ENCODE results near the gene VPS13D.

The VPS13D gene

GRCh38 chr1:12406211-12407021 is 176.6 kb downstream of the VPS13D start:
- H3K9me3 ChIP-seq (ENCODE audit: control insufficient read depth, insufficient read depth, low read length), result no peaks in the 10 kb centered on the region
- peaks cover 12% of the 10 kb centered on the region; the same call in 1 of the 2 replicates for H3K36me3 ChIP-seq (ENCODE audit: insufficient read depth, low read length)
- no peaks in the 10 kb centered on the region for H3K4me1 ChIP-seq (ENCODE audit: insufficient read depth, low read length)
- H3K9ac ChIP-seq (ENCODE audit: low read depth, low read length), result no peak overlapping the region

- H3K4me1 ChIP-seq (ENCODE audit: insufficient read depth, low read length), result no peaks in the 10 kb centered on the region
- no peak overlapping the region for H3K9ac ChIP-seq (ENCODE audit: low read depth, low read length)
- peaks cover 12% of the 10 kb centered on the region; the same call in 1 of the 2 replicates for H3K36me3 ChIP-seq (ENCODE audit: insufficient read depth, low read length)
- H3K9me3 ChIP-seq (ENCODE audit: control insufficient read depth, insufficient read depth, low read length), result no peaks in the 10 kb centered on the region
Measured at GRCh38 chr1:12407050-12407961, 177.5 kb downstream of the VPS13D start.

DNA sequence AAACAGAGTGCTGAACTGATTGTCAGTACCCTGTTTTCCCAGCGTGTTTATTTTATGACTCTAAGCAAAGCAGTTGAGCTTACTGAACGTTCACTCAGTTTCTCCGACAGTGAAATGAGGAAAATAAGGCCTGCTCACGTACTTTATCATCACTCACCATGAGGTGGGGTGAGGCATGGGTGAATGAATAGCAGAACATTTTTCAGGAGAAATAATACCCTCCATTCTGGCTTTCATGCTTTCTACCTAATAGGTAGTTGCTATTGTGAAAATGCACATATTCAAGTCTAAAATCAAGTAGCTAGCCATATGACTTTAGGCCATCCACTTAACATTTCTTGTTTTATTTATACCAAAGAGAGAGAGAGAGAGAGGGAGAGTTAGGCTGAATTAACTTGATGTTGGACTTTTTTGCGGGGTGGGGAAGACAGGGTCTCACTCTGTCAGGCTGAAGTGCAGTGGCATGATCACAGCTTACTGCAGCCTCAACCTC is 178.2 kb downstream of the VPS13D start:
- no peak overlapping the region for H3K9ac ChIP-seq (ENCODE audit: low read depth, low read length)
- no peaks in the 10 kb centered on the region for H3K9me3 ChIP-seq (ENCODE audit: control insufficient read depth, insufficient read depth, low read length)
- H3K4me1 ChIP-seq (ENCODE audit: insufficient read depth, low read length), result no peaks in the 10 kb centered on the region
- H3K36me3 ChIP-seq (ENCODE audit: insufficient read depth, low read length), result peaks cover 12% of the 10 kb centered on the region; the same call in 1 of the 2 replicates

GRCh38 chr1:12408662-12409061 is 178.8 kb downstream of the VPS13D start:
- Histone ChIP-seq H3K36me3 (ENCODE audit: insufficient read depth, low read length) (peaks cover 12% of the 10 kb centered on the region; the same call in 1 of the 2 replicates), H3K9ac (ENCODE audit: low read depth, low read length) (no peak overlapping the region)

DNA sequence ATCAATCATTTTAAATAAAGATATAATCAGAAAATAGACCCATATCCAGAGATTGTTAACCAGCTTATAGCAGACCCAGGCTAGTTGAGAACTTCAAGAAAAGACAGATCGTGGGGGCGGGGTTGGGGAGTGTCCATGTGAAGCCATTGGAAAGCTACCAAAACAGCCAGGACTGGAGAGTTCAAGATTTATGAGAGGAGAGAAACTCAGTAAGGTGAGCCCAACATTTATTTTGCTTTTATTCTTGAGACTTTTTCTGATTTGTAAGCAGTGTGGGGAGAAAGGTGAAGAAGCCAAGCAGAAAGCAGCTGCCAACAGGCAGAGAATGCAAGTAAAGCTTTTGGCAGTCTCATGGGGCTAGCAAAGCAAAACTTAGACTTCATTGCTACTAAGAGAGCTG is 179.9 kb downstream of the VPS13D start:
- H3K9ac ChIP-seq (ENCODE audit: low read depth, low read length), result no peak overlapping the region
- no peaks in the 10 kb centered on the region for H3K9me3 ChIP-seq (ENCODE audit: control insufficient read depth, insufficient read depth, low read length)
- H3K4me1 ChIP-seq (ENCODE audit: insufficient read depth, low read length), result no peaks in the 10 kb centered on the region
- H3K36me3 ChIP-seq (ENCODE audit: insufficient read depth, low read length), result peaks cover 7% of the 10 kb centered on the region; the same call in 1 of the 2 replicates

More at GRCh38 chr1:12408662-12409061, 178.8 kb downstream of the VPS13D start:
- H3K4me1 ChIP-seq (ENCODE audit: insufficient read depth, low read length), result no peaks in the 10 kb centered on the region
- no peaks in the 10 kb centered on the region for H3K9me3 ChIP-seq (ENCODE audit: control insufficient read depth, insufficient read depth, low read length)

GRCh38 chr1:12410351-12410750 is 180.5 kb downstream of the VPS13D start:
- Histone ChIP-seq H3K36me3 (ENCODE audit: insufficient read depth, low read length) (peaks cover 6% of the 10 kb centered on the region; the same call in 1 of the 2 replicates), H3K9ac (ENCODE audit: low read depth, low read length) (no peak overlapping the region), H3K9me3 (ENCODE audit: control insufficient read depth, insufficient read depth, low read length) (no peaks in the 10 kb centered on the region), H3K4me1 (ENCODE audit: insufficient read depth, low read length) (no peaks in the 10 kb centered on the region)

DNA sequence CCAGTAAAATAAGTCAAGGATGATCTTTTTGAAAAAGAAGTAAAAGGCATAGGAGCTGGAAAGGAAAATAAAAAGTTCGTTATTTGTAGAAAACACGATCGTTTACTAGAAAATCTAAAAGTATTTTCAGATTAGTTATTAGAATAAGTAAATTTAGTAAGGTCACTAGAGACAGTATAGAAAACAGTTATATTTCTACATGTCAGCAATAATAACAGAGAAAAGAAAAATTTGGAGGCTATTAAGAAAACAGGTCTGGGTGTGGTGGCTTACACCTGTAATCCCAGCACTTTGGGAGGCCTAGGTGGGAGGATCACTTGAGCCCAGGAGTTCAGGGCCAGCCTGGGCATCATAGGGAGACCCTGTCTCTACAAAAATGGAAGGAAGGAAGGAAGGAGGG is 181.3 kb downstream of the VPS13D start:
- peaks cover 2% of the 10 kb centered on the region; the same call in 1 of the 2 replicates for H3K36me3 ChIP-seq (ENCODE audit: insufficient read depth, low read length)
- H3K9me3 ChIP-seq (ENCODE audit: control insufficient read depth, insufficient read depth, low read length), result no peaks in the 10 kb centered on the region
- H3K4me1 ChIP-seq (ENCODE audit: insufficient read depth, low read length), result no peaks in the 10 kb centered on the region
- H3K9ac ChIP-seq (ENCODE audit: low read depth, low read length), result no peak overlapping the region

GRCh38 chr1:12411747-12412146 is 181.9 kb downstream of the VPS13D start:
- Histone ChIP-seq H3K4me1 (ENCODE audit: insufficient read depth, low read length) (no peaks in the 10 kb centered on the region), H3K9ac (ENCODE audit: low read depth, low read length) (no peak overlapping the region), H3K36me3 (ENCODE audit: insufficient read depth, low read length) (peaks cover 2% of the 10 kb centered on the region; the same call in 1 of the 2 replicates), H3K9me3 (ENCODE audit: control insufficient read depth, insufficient read depth, low read length) (no peaks in the 10 kb centered on the region)

DNA sequence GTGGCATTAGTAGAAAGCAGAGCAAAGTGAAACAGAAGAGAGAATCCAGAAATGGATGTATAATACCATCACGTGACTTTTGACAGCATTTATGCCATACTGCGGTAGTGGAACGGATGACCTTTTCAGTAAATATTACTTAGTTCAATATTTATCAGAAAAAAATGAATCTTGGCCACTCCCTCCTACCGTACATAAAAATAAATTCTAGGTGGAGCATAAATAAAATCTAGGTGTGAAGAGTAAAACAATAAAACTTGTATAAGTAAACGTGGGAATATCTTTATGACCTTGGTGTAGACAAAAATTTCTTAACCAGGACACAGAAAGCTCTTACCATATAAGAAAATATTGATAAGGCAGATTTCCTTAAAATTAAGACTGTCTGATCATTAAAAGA is 182.6 kb downstream of the VPS13D start:
- H3K9me3 ChIP-seq (ENCODE audit: control insufficient read depth, insufficient read depth, low read length), result no peaks in the 10 kb centered on the region
- no peak overlapping the region for H3K9ac ChIP-seq (ENCODE audit: low read depth, low read length)
- H3K4me1 ChIP-seq (ENCODE audit: insufficient read depth, low read length), result no peaks in the 10 kb centered on the region
- peaks cover 2% of the 10 kb centered on the region; the same call in 1 of the 2 replicates for H3K36me3 ChIP-seq (ENCODE audit: insufficient read depth, low read length)

DNA sequence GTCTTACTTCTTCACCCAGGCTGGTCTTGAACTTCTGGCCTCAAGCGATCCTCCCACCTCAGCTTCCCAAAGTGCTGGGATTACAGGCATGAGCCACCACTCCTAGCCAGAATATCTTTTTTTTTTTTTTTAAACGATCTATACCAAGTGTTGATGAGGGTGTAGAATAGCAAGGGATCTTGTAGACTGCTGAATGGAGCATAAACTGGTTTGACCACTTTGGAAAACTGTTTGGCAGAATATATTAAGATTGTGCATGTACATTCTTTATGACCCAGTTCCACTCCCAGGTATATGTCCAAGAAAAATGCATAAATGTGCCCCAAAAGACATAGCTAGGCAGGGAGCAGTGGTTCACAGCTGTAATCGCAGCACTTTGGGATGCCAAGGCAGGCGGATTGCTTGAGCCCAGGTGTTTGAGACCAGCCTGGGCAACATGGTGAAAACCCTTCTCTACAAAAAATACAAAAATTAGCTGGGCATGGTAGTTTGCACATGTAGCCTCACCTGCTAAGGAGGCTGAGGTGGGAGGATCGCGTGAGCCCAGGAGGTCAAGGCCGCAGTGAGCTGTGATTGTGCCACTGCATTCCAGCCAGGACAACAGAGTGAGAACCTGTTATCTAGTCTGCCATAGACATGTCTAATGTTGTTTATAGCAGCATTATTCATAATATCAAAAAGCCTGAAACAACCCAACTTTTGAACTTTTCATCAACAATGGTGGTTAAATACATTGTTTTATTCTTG is 184.0 kb downstream of the VPS13D start:
- H3K9ac ChIP-seq (ENCODE audit: low read depth, low read length), result no peak overlapping the region
- H3K4me1 ChIP-seq (ENCODE audit: insufficient read depth, low read length), result no peaks in the 10 kb centered on the region
- peaks cover 2% of the 10 kb centered on the region; the same call in 1 of the 2 replicates for H3K36me3 ChIP-seq (ENCODE audit: insufficient read depth, low read length)
- H3K9me3 ChIP-seq (ENCODE audit: control insufficient read depth, insufficient read depth, low read length), result no peaks in the 10 kb centered on the region

- Histone ChIP-seq H3K4me1 (ENCODE audit: insufficient read depth, low read length) (no peaks in the 10 kb centered on the region), H3K9ac (ENCODE audit: low read depth, low read length) (no peak overlapping the region), H3K36me3 (ENCODE audit: insufficient read depth, low read length) (peaks cover 2% of the 10 kb centered on the region; the same call in 1 of the 2 replicates), H3K9me3 (ENCODE audit: control insufficient read depth, insufficient read depth, low read length) (no peaks in the 10 kb centered on the region)
Measured at GRCh38 chr1:12414444-12415018, 184.7 kb downstream of the VPS13D start.

- H3K36me3 ChIP-seq (ENCODE audit: insufficient read depth, low read length), result no peaks in the 10 kb centered on the region; the same call in 1 of the 2 replicates
- H3K9ac ChIP-seq (ENCODE audit: low read depth, low read length), result no peak overlapping the region
- H3K9me3 ChIP-seq (ENCODE audit: control insufficient read depth, insufficient read depth, low read length), result no peaks in the 10 kb centered on the region
- H3K4me1 ChIP-seq (ENCODE audit: insufficient read depth, low read length), result no peaks in the 10 kb centered on the region
Measured at GRCh38 chr1:12415038-12415466, 185.2 kb downstream of the VPS13D start.

- no peaks in the 10 kb centered on the region; the same call in 1 of the 2 replicates for H3K36me3 ChIP-seq (ENCODE audit: insufficient read depth, low read length)
- H3K4me1 ChIP-seq (ENCODE audit: insufficient read depth, low read length), result no peaks in the 10 kb centered on the region
- H3K9me3 ChIP-seq (ENCODE audit: control insufficient read depth, insufficient read depth, low read length), result no peaks in the 10 kb centered on the region
- H3K9ac ChIP-seq (ENCODE audit: low read depth, low read length), result no peak overlapping the region
Measured at GRCh38 chr1:12416101-12416500, 186.3 kb downstream of the VPS13D start.
